ENCODE results near the gene TFAP2E.

TFAP2E gene

DNA sequence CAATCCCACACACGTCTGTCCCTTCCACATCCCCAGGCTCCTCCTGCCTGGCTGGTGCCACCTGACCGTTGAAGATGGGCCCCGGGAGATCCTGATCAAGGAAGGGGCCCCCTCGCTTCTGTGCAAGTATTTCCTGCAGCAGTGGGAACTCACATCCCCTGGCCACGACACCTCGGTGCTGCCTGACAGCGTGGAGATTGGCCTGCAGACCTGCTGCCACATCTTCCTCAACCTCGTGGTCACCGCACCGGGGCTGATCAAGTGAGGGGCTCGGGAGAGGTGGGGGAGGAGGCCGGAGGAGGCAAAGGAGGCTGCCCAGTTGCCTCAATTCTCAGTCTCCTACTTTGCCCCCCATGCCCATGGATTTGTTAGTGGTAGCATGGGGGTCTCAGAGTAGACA lies 9.9 kb upstream of the TFAP2E start:
- H3K27me3 ChIP-seq (ENCODE audit: control insufficient read depth in 1 of 2, insufficient read depth in 2 of 2, low read length in 2 of 2), result no peaks in the 10 kb centered on the region
- H3K9me3 ChIP-seq (ENCODE audit: control insufficient read depth in 1 of 2, low read length in 2 of 2), result no peaks in the 10 kb centered on the region
- H3K27ac ChIP-seq (ENCODE audit: low read depth, low read length), result no peak overlapping the region
- H3K36me3 ChIP-seq (ENCODE audit: control insufficient read depth in 1 of 2, insufficient read depth in 2 of 2, low read length in 2 of 2), result peaks cover 2 to 9% of the 10 kb centered on the region in 2 donors
- H3K9ac ChIP-seq (ENCODE audit: low read depth in 1 of 2, low read length in 2 of 2), result no peak overlapping the region
- H3K4me1 ChIP-seq (ENCODE audit: control insufficient read depth in 1 of 2, insufficient read depth in 2 of 2, low read length in 2 of 2), result peaks cover 10 to 13% of the 10 kb centered on the region in 2 donors
- H3K4me3 ChIP-seq (ENCODE audit: low read depth in 1 of 2, low read length in 2 of 2), result no peak overlapping the region

DNA sequence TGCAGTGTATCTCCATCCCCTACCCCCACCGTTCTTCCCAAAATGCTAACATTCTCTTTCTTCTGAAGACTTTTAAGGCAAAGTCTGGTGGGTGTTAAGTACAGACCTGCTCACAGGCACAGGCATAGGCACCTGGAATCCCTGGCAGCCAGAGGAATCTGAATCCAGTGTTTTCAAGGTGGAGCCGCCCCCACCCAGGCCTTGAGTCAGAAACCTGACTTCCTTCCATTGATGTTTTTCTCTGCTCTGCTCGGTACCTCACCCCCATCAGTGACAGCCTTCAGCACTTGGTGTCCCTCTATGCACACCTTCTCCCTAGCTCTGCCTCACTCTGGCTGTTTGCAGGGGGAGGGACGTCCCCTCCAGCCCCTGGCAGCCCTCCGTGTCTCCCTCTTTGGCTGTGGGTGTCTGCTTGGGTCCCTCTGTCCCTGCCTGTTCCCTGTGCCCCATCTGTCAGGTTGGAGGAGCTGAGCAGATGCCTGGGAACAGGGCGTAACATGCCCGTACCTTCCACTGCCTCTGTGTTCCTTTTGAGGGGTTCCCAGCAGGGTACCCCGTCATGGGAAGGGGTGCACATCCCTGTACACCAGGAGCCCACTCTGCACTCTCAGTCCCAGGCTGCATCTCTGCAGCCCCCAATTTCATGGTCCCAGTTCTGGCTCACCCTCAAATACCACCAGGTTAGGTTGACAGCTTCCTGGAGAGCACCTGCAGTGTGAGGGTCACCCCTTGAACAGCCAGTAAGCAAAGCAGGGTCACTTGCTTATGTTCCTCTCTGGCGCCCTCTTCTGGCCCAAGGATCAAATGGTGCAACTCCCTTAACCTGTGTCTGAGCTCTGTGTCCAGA lies 8.9 kb upstream of the TFAP2E start:
- H3K36me3 ChIP-seq (ENCODE audit: control insufficient read depth in 1 of 2, insufficient read depth in 2 of 2, low read length in 2 of 2), result peaks cover 2 to 9% of the 10 kb centered on the region in 2 donors

GRCh38 chr1:35564884-35565741 lies 8.0 kb upstream of the TFAP2E start:
- peaks cover 2 to 9% of the 10 kb centered on the region in 2 donors for H3K36me3 ChIP-seq (ENCODE audit: control insufficient read depth in 1 of 2, insufficient read depth in 2 of 2, low read length in 2 of 2)
- H3K27me3 ChIP-seq (ENCODE audit: control insufficient read depth in 1 of 2, insufficient read depth in 2 of 2, low read length in 2 of 2), result no peaks in the 10 kb centered on the region

More for the DNA sequence above, 8.9 kb upstream of the TFAP2E start:
- H3K9ac ChIP-seq (ENCODE audit: low read depth in 1 of 2, low read length in 2 of 2), result no peak overlapping the region
- H3K4me3 ChIP-seq (ENCODE audit: low read depth in 1 of 2, low read length in 2 of 2), result no peak overlapping the region
- no peaks in the 10 kb centered on the region for H3K27me3 ChIP-seq (ENCODE audit: control insufficient read depth in 1 of 2, insufficient read depth in 2 of 2, low read length in 2 of 2)
- H3K9me3 ChIP-seq (ENCODE audit: control insufficient read depth in 1 of 2, low read length in 2 of 2), result no peaks in the 10 kb centered on the region
- H3K27ac ChIP-seq (ENCODE audit: low read depth, low read length), result no peak overlapping the region
- peaks cover 4 to 8% of the 10 kb centered on the region in 2 donors for H3K4me1 ChIP-seq (ENCODE audit: control insufficient read depth in 1 of 2, insufficient read depth in 2 of 2, low read length in 2 of 2)

DNA sequence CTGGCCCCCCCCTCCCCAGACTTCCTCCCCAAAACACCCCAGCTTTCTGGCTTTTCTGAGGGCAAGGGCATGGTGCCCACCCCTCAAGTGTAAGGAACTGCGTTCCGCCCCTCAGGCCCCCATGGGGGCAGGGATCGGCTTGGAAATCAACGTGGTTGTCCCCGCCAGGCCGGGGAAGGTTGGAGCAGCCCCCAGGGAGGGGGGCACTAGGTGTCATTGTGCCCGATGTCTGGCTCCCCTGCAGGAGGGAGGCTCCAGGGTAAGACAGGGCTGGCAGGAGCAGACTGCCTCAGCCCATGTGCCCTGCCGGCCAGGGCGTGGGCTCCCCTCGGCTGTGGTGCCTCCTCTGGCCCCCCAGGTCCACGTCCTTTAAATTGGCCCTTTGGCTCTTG lies 7.4 kb upstream of the TFAP2E start:
- H3K4me1 ChIP-seq (ENCODE audit: control insufficient read depth in 1 of 2, insufficient read depth in 2 of 2, low read length in 2 of 2), result peaks cover 4% of the 10 kb centered on the region in 2 donors
- no peaks in the 10 kb centered on the region for H3K9me3 ChIP-seq (ENCODE audit: control insufficient read depth in 1 of 2, low read length in 2 of 2)
- no peaks in the 10 kb centered on the region for H3K27me3 ChIP-seq (ENCODE audit: control insufficient read depth in 1 of 2, insufficient read depth in 2 of 2, low read length in 2 of 2)
- peaks cover 2 to 9% of the 10 kb centered on the region in 2 donors for H3K36me3 ChIP-seq (ENCODE audit: control insufficient read depth in 1 of 2, insufficient read depth in 2 of 2, low read length in 2 of 2)
- no peak overlapping the region for H3K9ac ChIP-seq (ENCODE audit: low read depth in 1 of 2, low read length in 2 of 2)
- H3K27ac ChIP-seq (ENCODE audit: low read depth, low read length), result no peak overlapping the region
- no peak overlapping the region for H3K4me3 ChIP-seq (ENCODE audit: low read depth in 1 of 2, low read length in 2 of 2)

More at GRCh38 chr1:35564884-35565741, 8.0 kb upstream of the TFAP2E start:
- Histone ChIP-seq H3K4me1 (ENCODE audit: control insufficient read depth in 1 of 2, insufficient read depth in 2 of 2, low read length in 2 of 2) (peaks cover 4 to 8% of the 10 kb centered on the region in 2 donors), H3K27ac (ENCODE audit: low read depth, low read length) (no peak overlapping the region), H3K9ac (ENCODE audit: low read depth in 1 of 2, low read length in 2 of 2) (no peak overlapping the region), H3K4me3 (ENCODE audit: low read depth in 1 of 2, low read length in 2 of 2) (no peak overlapping the region), H3K9me3 (ENCODE audit: control insufficient read depth in 1 of 2, low read length in 2 of 2) (no peaks in the 10 kb centered on the region)

GRCh38 chr1:35567947-35568558 lies 5.1 kb upstream of the TFAP2E start:
- Histone ChIP-seq H3K4me1 (ENCODE audit: control insufficient read depth in 1 of 2, insufficient read depth in 2 of 2, low read length in 2 of 2) (peaks cover 4 to 7% of the 10 kb centered on the region in 2 donors), H3K27ac (ENCODE audit: low read depth, low read length) (no peak overlapping the region), H3K27me3 (ENCODE audit: control insufficient read depth in 1 of 2, insufficient read depth in 2 of 2, low read length in 2 of 2) (peaks cover 19 to 22% of the 10 kb centered on the region in 2 donors), H3K9ac (ENCODE audit: low read depth in 1 of 2, low read length in 2 of 2) (no peak overlapping the region), H3K36me3 (ENCODE audit: control insufficient read depth in 1 of 2, insufficient read depth in 2 of 2, low read length in 2 of 2) (peaks cover 0 to 8% of the 10 kb centered on the region in 2 donors), H3K9me3 (ENCODE audit: control insufficient read depth in 1 of 2, low read length in 2 of 2) (no peaks in the 10 kb centered on the region), H3K4me3 (ENCODE audit: low read depth in 1 of 2, low read length in 2 of 2) (no peak overlapping the region)

GRCh38 chr1:35568975-35569395 lies 4.1 kb upstream of the TFAP2E start:
- no peak overlapping the region for H3K4me3 ChIP-seq (ENCODE audit: low read depth in 1 of 2, low read length in 2 of 2)
- peaks cover 7 to 10% of the 10 kb centered on the region in 2 donors for H3K4me1 ChIP-seq (ENCODE audit: control insufficient read depth in 1 of 2, insufficient read depth in 2 of 2, low read length in 2 of 2)
- H3K36me3 ChIP-seq (ENCODE audit: control insufficient read depth in 1 of 2, insufficient read depth in 2 of 2, low read length in 2 of 2), result peaks cover 0 to 6% of the 10 kb centered on the region in 2 donors
- no peaks in the 10 kb centered on the region for H3K9me3 ChIP-seq (ENCODE audit: control insufficient read depth in 1 of 2, low read length in 2 of 2)
- H3K9ac ChIP-seq (ENCODE audit: low read depth in 1 of 2, low read length in 2 of 2), result no peak overlapping the region
- peaks cover 26 to 28% of the 10 kb centered on the region in 2 donors for H3K27me3 ChIP-seq (ENCODE audit: control insufficient read depth in 1 of 2, insufficient read depth in 2 of 2, low read length in 2 of 2)
- no peak overlapping the region for H3K27ac ChIP-seq (ENCODE audit: low read depth, low read length)

- no peak overlapping the region for H3K4me3 ChIP-seq (ENCODE audit: low read depth in 1 of 2, low read length in 2 of 2)
These were observed 3.2 kb upstream of the TFAP2E start for GRCh38 chr1:35569936-35570335.

DNA sequence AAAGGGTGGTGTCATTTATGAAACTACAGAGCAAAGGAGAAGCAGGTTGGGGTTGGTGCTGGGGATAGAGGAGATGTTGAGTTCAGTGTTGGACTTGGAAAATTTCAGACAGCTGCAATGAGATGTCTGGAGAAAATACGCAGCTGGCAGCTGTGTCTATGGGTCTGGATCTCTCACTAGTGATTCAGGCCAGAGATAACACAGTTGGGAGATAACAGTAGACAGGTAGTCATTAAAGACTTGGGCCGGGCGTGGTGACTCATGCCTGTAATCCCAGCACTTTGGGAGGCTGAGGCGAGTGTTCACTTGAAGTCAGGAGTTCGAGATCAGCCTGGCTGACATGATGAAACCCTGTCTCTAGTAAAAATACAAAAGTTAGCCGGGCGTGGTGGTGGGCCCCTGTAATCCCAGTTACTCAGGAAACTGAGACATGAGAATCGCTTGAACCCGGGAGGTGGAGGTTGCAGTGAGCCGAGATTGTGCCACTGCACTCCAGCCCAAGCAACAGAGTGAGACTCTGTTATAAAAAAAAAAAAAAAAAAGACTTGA lies 2.5 kb upstream of the TFAP2E start:
- peaks cover 0 to 6% of the 10 kb centered on the region in 2 donors for H3K36me3 ChIP-seq (ENCODE audit: control insufficient read depth in 1 of 2, insufficient read depth in 2 of 2, low read length in 2 of 2)
- no peaks in the 10 kb centered on the region for H3K9me3 ChIP-seq (ENCODE audit: control insufficient read depth in 1 of 2, low read length in 2 of 2)
- peaks cover 7 to 10% of the 10 kb centered on the region in 2 donors for H3K4me1 ChIP-seq (ENCODE audit: control insufficient read depth in 1 of 2, insufficient read depth in 2 of 2, low read length in 2 of 2)
- H3K27ac ChIP-seq (ENCODE audit: low read depth, low read length), result no peak overlapping the region
- no peak overlapping the region for H3K9ac ChIP-seq (ENCODE audit: low read depth in 1 of 2, low read length in 2 of 2)
- H3K27me3 ChIP-seq (ENCODE audit: control insufficient read depth in 1 of 2, insufficient read depth in 2 of 2, low read length in 2 of 2), result peaks cover 28 to 38% of the 10 kb centered on the region in 2 donors
- H3K4me3 ChIP-seq (ENCODE audit: low read depth in 1 of 2, low read length in 2 of 2), result no peak overlapping the region

More at GRCh38 chr1:35569936-35570335, 3.2 kb upstream of the TFAP2E start:
- Histone ChIP-seq H3K27ac (ENCODE audit: low read depth, low read length) (no peak overlapping the region), H3K4me1 (ENCODE audit: control insufficient read depth in 1 of 2, insufficient read depth in 2 of 2, low read length in 2 of 2) (peaks cover 7 to 10% of the 10 kb centered on the region in 2 donors), H3K36me3 (ENCODE audit: control insufficient read depth in 1 of 2, insufficient read depth in 2 of 2, low read length in 2 of 2) (peaks cover 0 to 6% of the 10 kb centered on the region in 2 donors), H3K27me3 (ENCODE audit: control insufficient read depth in 1 of 2, insufficient read depth in 2 of 2, low read length in 2 of 2) (peaks cover 26 to 35% of the 10 kb centered on the region in 2 donors), H3K9ac (ENCODE audit: low read depth in 1 of 2, low read length in 2 of 2) (no peak overlapping the region), H3K9me3 (ENCODE audit: control insufficient read depth in 1 of 2, low read length in 2 of 2) (no peaks in the 10 kb centered on the region)

DNA sequence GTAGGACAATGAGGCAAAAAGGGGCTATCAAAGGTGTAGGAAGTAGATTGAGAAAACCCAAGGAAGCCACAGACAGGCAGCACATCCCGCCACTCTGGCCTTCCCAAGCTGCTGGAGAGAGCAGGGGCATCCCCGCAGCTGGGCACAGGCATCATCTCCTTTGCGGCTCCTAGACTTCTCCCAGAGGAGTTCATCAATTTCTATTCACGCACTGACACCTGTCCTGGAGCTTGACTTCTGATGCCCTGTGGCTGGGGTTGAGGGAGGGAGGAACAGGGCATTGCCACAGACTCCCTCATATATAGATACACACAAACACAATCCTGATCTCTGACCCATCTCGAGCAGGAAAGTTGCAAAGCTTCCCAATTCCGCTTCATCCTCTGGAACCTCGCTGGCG lies 1.9 kb upstream of the TFAP2E start:
- H3K27ac ChIP-seq (ENCODE audit: low read depth, low read length), result no peak overlapping the region
- H3K4me3 ChIP-seq (ENCODE audit: low read depth in 1 of 2, low read length in 2 of 2), result no peak overlapping the region
- H3K9ac ChIP-seq (ENCODE audit: low read depth in 1 of 2, low read length in 2 of 2), result no peak overlapping the region
- H3K27me3 ChIP-seq (ENCODE audit: control insufficient read depth in 1 of 2, insufficient read depth in 2 of 2, low read length in 2 of 2), result peaks cover 28 to 40% of the 10 kb centered on the region in 2 donors
- peaks cover 0 to 6% of the 10 kb centered on the region in 2 donors for H3K36me3 ChIP-seq (ENCODE audit: control insufficient read depth in 1 of 2, insufficient read depth in 2 of 2, low read length in 2 of 2)
- H3K4me1 ChIP-seq (ENCODE audit: control insufficient read depth in 1 of 2, insufficient read depth in 2 of 2, low read length in 2 of 2), result peaks cover 7 to 10% of the 10 kb centered on the region in 2 donors
- H3K9me3 ChIP-seq (ENCODE audit: control insufficient read depth in 1 of 2, low read length in 2 of 2), result no peaks in the 10 kb centered on the region
